Effector memory CD8-positive, alpha-beta T cell (primary cell): ENCODE results near the gene LRTM2.
"Not testable (repeated sequence)": the region's sequence is repeated elsewhere in the genome, so short reads cannot be mapped to it uniquely, and the experiment has no call there.

Experiments
- ATAC-seq: fragments of 150-1000 bp; cut with Tn5 transposase; replicated peaks from 2 replicates; pipeline ENCODE4 v1.10.0; 2021; ENCODE audit warnings: mild to moderate bottlenecking, moderate library complexity
- DNase-seq, 3 experiments: peaks; one replicate each; pipeline ENCODE4 v3.0.0; 2021
- H3K27ac Mint-ChIP-seq, 2 donors: one replicate each; pipeline ENCODE4 v1.8.0; 2022; ENCODE audit warnings: mild to moderate bottlenecking in 2 of 2, mixed read lengths in 2 of 2, moderate library complexity in 2 of 2
- H3K27me3 Mint-ChIP-seq, 2 donors: one replicate each; pipeline ENCODE4 v1.8.0; 2022; ENCODE audit warnings: mixed read lengths in 2 of 2
- H3K36me3 Mint-ChIP-seq: one replicate; pipeline ENCODE4 v1.8.0; 2022; ENCODE audit warnings: mild to moderate bottlenecking, moderate library complexity, mixed read lengths; ENCODE audit not compliant: insufficient read depth
- H3K4me1 Mint-ChIP-seq, 2 donors: one replicate each; pipeline ENCODE4 v1.8.0; 2022; ENCODE audit warnings: low read depth in 2 of 2, mixed read lengths in 2 of 2
- H3K4me3 Mint-ChIP-seq, 2 donors: one replicate each; pipeline ENCODE4 v1.8.0; 2022; ENCODE audit warnings: mild to moderate bottlenecking in 2 of 2, mixed read lengths in 2 of 2, moderate library complexity in 2 of 2
- H3K9me3 Mint-ChIP-seq, 2 donors: one replicate each; pipeline ENCODE4 v1.8.0; 2022; ENCODE audit warnings: mixed read lengths in 2 of 2

The LRTM2 gene

DNA sequence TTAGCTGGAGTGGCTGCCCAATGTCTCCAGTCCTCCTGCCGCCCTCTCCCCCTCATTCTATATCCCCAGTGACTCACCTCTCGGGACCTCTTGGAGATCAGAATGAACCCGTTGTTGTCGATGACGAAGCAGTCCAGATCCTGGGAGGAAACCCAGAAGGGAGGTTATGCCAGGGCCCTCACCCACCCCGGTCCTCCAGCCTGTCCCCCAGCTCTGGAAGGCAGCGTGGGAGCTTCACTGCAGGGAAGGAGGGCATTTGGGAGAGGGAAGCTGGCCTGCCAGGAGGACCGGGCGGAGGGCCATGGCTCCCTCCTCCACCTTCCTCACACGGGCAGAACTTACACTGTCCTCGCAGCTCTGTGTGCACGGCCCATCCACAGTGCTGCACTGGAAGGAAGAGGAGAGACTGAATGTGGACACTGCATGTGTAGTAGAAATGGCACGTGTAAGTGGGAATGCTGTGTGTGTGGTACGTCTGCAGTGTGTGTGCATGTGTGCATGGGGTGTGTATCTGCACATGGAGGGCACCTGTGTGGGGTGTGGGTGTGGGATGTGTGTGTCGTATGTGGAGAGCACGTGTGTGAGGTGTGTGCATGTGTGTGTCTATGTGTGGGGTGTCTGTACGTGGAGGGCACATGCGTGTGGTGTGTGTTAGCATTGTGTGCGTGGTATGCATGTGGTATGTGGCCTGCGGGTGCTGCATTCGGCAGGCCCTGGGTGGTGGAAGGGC lies 10.0 kb upstream of the LRTM2 start:
- Mint-ChIP-seq H3K36me3 (peaks cover 4% of the 10 kb centered on the region), H3K9me3 (no peaks in the 10 kb centered on the region), H3K27ac (peak overlapping the region in 1 of 2 donors; percentile 86), H3K4me1 (peaks cover 8 to 31% of the 10 kb centered on the region in 2 donors), H3K4me3 (peak overlapping the region; percentile 66 to 84), H3K27me3 (peaks cover 7 to 21% of the 10 kb centered on the region in 2 donors)
- ATAC-seq (no peak), DNase-seq (no peak)

- H3K27ac Mint-ChIP-seq, result peak overlapping the region; percentile 86 to 88
- peaks cover 7 to 26% of the 10 kb centered on the region in 2 donors for H3K27me3 Mint-ChIP-seq
- DNase-seq (no peak), ATAC-seq (no peak)
- H3K36me3 Mint-ChIP-seq, result no peaks in the 10 kb centered on the region
- peak overlapping the region; percentile 66 to 84 for H3K4me3 Mint-ChIP-seq
- peaks cover 8 to 27% of the 10 kb centered on the region in 2 donors for H3K4me1 Mint-ChIP-seq
- no peaks in the 10 kb centered on the region for H3K9me3 Mint-ChIP-seq
These were observed 9.5 kb upstream of the LRTM2 start for GRCh38 chr12:1810931-1811280.

DNA sequence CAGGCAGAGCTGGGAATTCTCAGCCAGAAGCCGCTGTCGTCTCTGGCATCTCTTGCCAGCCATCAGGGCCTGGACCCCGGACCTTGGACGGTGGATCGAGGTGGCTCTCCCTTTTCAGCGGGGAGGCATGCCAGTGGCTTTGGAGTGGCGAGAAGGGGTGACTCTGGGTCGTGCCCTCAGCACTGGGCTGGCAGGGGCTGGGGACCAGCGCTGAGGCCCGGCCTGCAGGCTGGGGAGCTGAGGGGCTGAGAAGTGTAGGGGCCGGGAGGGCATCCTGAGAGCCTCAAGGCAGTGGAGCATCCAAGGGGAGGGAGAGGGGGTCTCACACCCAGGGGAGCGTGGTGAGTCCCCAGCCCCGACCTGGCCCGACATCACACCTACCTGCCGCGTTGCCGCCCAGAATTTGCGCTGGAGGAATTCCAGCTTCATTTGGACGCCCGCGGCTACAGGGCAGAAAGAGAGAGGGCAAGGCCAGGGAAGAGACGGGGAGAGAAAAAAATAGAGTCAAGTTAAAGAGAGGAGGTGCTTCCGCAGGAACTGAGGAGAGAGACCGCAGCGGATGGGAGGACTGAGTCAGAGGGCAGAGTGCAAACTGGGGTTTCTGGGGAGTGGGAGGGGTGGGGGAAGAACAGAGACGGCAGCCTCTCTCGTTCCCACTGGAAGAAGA lies 9.0 kb upstream of the LRTM2 start:
- H3K9me3 Mint-ChIP-seq, result no peaks in the 10 kb centered on the region
- DNase-seq, result no peak
- H3K27me3 Mint-ChIP-seq, result peaks cover 10 to 31% of the 10 kb centered on the region in 2 donors
- no peaks in the 10 kb centered on the region for H3K36me3 Mint-ChIP-seq
- peak overlapping the region; percentile 86 to 88 for H3K27ac Mint-ChIP-seq
- peak overlapping the region; percentile 66 to 84 for H3K4me3 Mint-ChIP-seq
- ATAC-seq, result peak; percentile 47
- peaks cover 8 to 28% of the 10 kb centered on the region in 2 donors for H3K4me1 Mint-ChIP-seq

DNA sequence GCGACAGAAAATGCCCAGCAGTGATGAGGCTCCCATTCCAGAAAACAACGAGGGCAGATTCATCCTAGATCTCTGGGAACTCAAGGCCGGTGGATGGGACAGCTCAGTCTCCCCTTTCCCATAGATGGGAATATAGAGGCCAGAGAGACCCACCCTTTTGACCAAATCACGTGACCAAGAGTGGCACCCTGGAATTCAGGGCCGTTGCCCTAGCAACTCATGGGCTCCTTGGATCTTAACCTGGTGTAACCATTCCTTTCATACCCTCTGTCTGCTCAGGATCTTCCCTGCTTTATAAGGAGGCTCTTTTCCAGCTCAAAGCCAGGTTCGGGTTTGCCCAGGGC lies 8.4 kb upstream of the LRTM2 start:
- H3K4me3 Mint-ChIP-seq, result peak overlapping the region; percentile 66 to 84
- peaks cover 8 to 30% of the 10 kb centered on the region in 2 donors for H3K4me1 Mint-ChIP-seq
- ATAC-seq (no peak), DNase-seq (no peak)
- H3K27me3 Mint-ChIP-seq, result peaks cover 13 to 36% of the 10 kb centered on the region in 2 donors
- no peaks in the 10 kb centered on the region for H3K36me3 Mint-ChIP-seq
- no peaks in the 10 kb centered on the region for H3K9me3 Mint-ChIP-seq
- H3K27ac Mint-ChIP-seq, result peak overlapping the region; percentile 86 to 88

DNA sequence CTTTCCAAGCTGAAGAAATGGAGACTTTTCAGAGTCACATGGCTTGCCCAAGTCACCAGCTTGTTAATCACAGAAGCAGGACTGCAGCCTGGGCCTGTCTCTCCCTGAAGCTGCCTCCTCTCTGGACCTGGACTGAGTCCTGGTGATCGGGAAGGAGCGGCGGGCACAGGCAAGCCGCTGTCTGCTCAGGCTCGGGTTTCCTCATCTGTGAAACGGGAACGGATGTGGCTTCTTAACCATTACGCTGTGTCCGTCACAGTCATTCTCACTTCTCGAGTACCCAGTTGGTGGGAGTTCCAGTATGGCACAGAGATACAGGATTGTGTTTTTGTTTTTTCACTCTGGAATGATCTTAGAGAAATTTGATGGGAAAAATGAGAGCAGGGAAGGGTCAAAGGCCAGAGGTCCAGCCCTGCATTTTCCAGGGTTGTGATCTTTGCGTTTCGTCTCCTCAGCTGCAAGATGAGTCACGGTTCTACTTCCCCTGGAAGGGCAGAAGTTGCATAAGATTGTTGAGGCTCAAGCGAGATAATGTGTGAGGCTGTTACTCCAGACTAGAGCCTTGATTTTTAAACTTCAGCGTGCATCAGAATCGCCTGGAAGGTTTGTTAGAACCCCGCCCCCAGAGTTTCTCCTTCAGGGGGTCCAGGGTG lies 7.6 kb upstream of the LRTM2 start:
- H3K4me3 Mint-ChIP-seq, result peak overlapping the region in 1 of 2 donors; percentile 84
- H3K27ac Mint-ChIP-seq, result peak overlapping the region in 1 of 2 donors; percentile 71
- peaks cover 13 to 36% of the 10 kb centered on the region in 2 donors for H3K27me3 Mint-ChIP-seq
- peak; percentile 55 for ATAC-seq
- H3K9me3 Mint-ChIP-seq, result no peaks in the 10 kb centered on the region
- H3K4me1 Mint-ChIP-seq, result peaks cover 8 to 30% of the 10 kb centered on the region in 2 donors
- H3K36me3 Mint-ChIP-seq, result no peaks in the 10 kb centered on the region
- DNase-seq, result no peak

DNA sequence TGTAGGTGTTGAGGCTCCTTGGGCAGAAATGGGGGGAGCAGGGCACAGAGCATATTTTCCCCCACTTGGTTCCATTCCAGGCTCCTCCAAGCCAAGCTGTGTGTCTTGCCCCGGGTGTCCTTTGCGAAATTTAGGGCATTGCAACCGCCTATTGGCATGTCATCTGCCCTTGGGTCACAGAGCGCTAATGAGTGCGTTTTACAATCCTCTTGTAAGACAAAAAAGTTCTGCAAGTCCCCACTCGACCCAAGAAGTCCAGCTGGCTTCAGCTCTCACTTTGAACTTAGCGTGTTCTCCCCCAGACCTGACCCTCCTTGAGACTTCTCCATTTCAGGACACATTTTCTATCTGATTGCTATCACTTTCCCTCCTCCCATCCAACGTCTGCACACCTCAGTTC lies 6.1 kb upstream of the LRTM2 start:
- Mint-ChIP-seq H3K4me1 (peaks cover 4 to 21% of the 10 kb centered on the region in 2 donors), H3K27me3 (peaks cover 19 to 43% of the 10 kb centered on the region in 2 donors), H3K27ac (peak overlapping the region in 1 of 2 donors; percentile 3), H3K9me3 (no peaks in the 10 kb centered on the region), H3K36me3 (no peaks in the 10 kb centered on the region), H3K4me3 (no peak overlapping the region)
- DNase-seq (no peak), ATAC-seq (no peak)

DNA sequence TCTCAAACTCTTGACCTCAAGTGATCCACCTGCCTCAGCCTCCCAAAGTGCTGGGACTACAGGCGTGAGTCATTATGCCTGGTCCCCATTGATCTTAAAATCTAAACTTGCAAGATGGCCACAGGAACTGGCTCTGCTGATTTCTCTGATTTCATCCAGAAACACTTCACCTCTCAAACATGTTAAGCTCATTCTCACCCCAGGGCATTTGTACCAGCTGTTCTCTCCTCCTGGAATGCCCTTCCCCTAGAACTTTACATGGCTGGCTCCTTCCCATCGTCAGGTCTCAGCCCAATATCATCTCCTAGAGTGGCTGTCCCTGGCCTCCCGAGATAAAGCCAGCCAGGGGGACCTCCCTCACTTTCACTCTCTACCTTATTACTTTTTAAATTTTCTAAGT lies 5.3 kb upstream of the LRTM2 start:
- Mint-ChIP-seq H3K9me3 (no peaks in the 10 kb centered on the region), H3K27me3 (peaks cover 27 to 51% of the 10 kb centered on the region in 2 donors), H3K36me3 (no peaks in the 10 kb centered on the region), H3K27ac (no peak overlapping the region), H3K4me1 (peaks cover 4 to 20% of the 10 kb centered on the region in 2 donors), H3K4me3 (no peak overlapping the region)
- DNase-seq (no peak), ATAC-seq (no peak)

GRCh38 chr12:1815814-1816729 lies 4.3 kb upstream of the LRTM2 start:
- ATAC-seq (no peak), DNase-seq (no peak)
- H3K27me3 Mint-ChIP-seq, result peaks cover 37 to 51% of the 10 kb centered on the region in 2 donors
- H3K9me3 Mint-ChIP-seq, result no peaks in the 10 kb centered on the region
- peak overlapping the region in 1 of 2 donors; percentile 66 for H3K27ac Mint-ChIP-seq
- H3K4me1 Mint-ChIP-seq, result peaks cover 7 to 13% of the 10 kb centered on the region in 2 donors
- no peaks in the 10 kb centered on the region for H3K36me3 Mint-ChIP-seq
- no peak overlapping the region for H3K4me3 Mint-ChIP-seq

- no peaks in the 10 kb centered on the region for H3K9me3 Mint-ChIP-seq
- DNase-seq (no peak), ATAC-seq (no peak)
- H3K27me3 Mint-ChIP-seq, result peaks cover 44 to 56% of the 10 kb centered on the region in 2 donors
- H3K36me3 Mint-ChIP-seq, result no peaks in the 10 kb centered on the region
- no peak overlapping the region for H3K4me3 Mint-ChIP-seq
- H3K27ac Mint-ChIP-seq, result peak overlapping the region in 1 of 2 donors; percentile 66
- peaks cover 3 to 11% of the 10 kb centered on the region in 2 donors for H3K4me1 Mint-ChIP-seq
These were observed 3.5 kb upstream of the LRTM2 start for GRCh38 chr12:1816730-1817348.

DNA sequence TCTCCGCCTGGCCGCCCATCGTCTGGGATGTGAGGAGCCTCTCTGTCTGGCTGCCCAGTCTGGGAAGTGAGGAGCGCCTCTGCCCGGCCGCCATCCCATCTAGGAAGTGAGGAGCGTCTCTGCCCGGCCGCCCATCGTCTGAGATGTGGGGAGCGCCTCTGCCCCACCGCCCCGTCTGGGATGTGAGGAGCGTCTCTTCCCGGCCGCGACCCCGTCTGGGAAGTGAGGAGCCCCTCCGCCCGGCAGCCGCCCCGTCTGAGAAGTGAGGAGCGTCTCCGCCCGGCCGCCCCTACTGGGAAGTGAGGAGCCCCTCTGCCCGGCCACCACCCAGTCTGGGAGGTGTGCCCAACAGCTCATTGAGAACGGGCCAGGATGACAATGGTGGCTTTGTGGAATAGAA lies 2.4 kb upstream of the LRTM2 start:
- not testable (repeated sequence) for H3K4me3 Mint-ChIP-seq, DNase-seq, H3K9me3 Mint-ChIP-seq, H3K27ac Mint-ChIP-seq, ATAC-seq, H3K36me3 Mint-ChIP-seq
- Mint-ChIP-seq H3K4me1 (peaks cover 3 to 13% of the 10 kb centered on the region in 2 donors), H3K27me3 (peaks cover 53 to 67% of the 10 kb centered on the region in 2 donors)

- DNase-seq (no peak), ATAC-seq (no peak)
- H3K4me1 Mint-ChIP-seq, result peaks cover 3 to 12% of the 10 kb centered on the region in 2 donors
- H3K27ac Mint-ChIP-seq, result no peak overlapping the region
- peaks cover 58 to 77% of the 10 kb centered on the region in 2 donors for H3K27me3 Mint-ChIP-seq
- H3K9me3 Mint-ChIP-seq, result no peaks in the 10 kb centered on the region
- no peaks in the 10 kb centered on the region for H3K36me3 Mint-ChIP-seq
- no peak overlapping the region for H3K4me3 Mint-ChIP-seq
These were observed 1.3 kb upstream of the LRTM2 start for GRCh38 chr12:1819050-1819449.

DNA sequence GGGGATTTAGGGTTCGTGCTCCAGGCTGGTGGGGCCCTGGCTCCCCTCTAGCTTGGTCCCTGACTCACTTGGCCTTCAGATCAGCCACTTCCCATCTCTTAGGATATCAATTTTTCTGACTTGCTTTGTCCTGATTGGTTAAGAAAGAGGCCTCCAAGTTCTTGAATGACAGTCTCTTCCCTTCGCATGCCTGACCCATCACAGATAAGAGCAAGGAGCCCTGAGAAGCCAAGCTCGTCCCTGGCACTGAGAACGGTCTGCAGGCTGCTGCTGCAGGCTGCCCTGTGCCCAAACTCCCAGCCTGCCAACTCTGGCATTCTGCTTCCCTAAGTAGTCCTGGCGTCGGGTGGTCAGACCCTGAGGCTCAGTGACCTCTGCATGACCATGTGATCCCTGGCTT lies 794 bp upstream of the LRTM2 start:
- Mint-ChIP-seq H3K27me3 (peaks cover 55 to 77% of the 10 kb centered on the region in 2 donors), H3K27ac (no peak overlapping the region), H3K9me3 (no peaks in the 10 kb centered on the region), H3K4me3 (no peak overlapping the region), H3K36me3 (no peaks in the 10 kb centered on the region), H3K4me1 (peaks cover 3 to 12% of the 10 kb centered on the region in 2 donors)
- no peak for ATAC-seq
- DNase-seq, result no peak
